ENCODE data around the gene CEP131.

DNA sequence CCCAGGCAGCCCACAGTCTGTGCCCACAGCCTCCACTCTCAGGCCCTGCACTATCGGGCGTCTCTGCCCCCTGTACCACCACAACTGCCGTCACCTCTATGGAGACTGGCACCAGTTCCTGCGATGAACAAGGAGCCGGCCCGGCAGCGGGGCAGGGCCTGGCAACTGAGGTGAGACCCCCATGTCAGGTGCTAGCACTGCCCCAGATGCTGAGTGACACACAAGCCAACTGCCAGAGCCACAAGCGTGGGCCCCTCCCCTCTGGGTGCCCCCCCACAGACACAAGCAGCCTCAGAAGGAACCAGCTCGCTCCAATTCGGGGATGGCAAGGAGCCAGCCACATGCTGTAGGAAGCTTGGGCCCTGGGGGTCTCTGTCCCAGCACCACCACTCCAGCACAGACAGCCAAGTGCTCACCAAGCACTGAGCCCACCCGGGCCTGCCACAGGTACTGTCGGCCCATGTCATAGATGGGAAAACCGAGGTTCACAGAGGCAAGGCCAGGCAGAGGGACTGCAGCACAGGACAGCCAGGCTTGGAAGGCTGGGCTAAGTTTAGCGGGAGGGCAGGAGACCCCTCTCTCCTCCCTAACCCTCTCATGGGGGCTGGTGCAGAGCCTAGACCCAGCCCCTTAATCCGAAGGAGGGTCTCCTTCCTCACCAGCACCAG is 58.9 kb downstream of the CEP131 start:
- TF ChIP-seq, protein P1, sequence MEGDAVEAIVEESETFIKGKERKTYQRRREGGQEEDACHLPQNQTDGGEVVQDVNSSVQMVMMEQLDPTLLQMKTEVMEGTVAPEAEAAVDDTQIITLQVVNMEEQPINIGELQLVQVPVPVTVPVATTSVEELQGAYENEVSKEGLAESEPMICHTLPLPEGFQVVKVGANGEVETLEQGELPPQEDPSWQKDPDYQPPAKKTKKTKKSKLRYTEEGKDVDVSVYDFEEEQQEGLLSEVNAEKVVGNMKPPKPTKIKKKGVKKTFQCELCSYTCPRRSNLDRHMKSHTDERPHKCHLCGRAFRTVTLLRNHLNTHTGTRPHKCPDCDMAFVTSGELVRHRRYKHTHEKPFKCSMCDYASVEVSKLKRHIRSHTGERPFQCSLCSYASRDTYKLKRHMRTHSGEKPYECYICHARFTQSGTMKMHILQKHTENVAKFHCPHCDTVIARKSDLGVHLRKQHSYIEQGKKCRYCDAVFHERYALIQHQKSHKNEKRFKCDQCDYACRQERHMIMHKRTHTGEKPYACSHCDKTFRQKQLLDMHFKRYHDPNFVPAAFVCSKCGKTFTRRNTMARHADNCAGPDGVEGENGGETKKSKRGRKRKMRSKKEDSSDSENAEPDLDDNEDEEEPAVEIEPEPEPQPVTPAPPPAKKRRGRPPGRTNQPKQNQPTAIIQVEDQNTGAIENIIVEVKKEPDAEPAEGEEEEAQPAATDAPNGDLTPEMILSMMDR (IDR thresholded peaks at IDR 0.05) = no peak
- no peak for TF ChIP-seq POLR2A (IDR thresholded peaks at IDR 0.05)
